AG04449 (cell line): ENCODE results near the gene MS4A1.

ENCODE experiments used
- CTCF ChIA-PET: fragments of 350-600 bp; formaldehyde crosslinking; extraction: SDS; loops from one replicate; lab custom pipeline; 2021; ENCODE audit warnings: antibody characterized with exemption; lab: Yijun Ruan, JAX
- POLR2A ChIA-PET: fragments of 400-600, 350-600 bp; formaldehyde crosslinking; extraction: SDS; loops from one replicate; lab custom pipeline; 2020; ENCODE audit warnings: antibody characterized with exemption, inconsistent platforms; lab: Yijun Ruan, JAX
- DNase-seq: peaks from one replicate; pipeline ENCODE4 v3.0.0-alpha.2; 2010; ENCODE audit warnings: low read depth, low spot score
- H3K4me3 ChIP-seq: 2 replicates; pipeline ENCODE4 v1.5.1; 2011; ENCODE audit warnings: low read depth, mild to moderate bottlenecking, control low read depth, low read length
- TF ChIP-seq, protein P1 (sequence below): IDR thresholded peaks from one replicate; pipeline ENCODE4 v1.5.1; 2011; ENCODE audit warnings: mild to moderate bottlenecking, moderate library complexity, low read length, control low read depth, inconsistent platforms; ENCODE audit not compliant: insufficient read depth; ENCODE audit errors: missing control alignments

Gene MS4A1

DNA sequence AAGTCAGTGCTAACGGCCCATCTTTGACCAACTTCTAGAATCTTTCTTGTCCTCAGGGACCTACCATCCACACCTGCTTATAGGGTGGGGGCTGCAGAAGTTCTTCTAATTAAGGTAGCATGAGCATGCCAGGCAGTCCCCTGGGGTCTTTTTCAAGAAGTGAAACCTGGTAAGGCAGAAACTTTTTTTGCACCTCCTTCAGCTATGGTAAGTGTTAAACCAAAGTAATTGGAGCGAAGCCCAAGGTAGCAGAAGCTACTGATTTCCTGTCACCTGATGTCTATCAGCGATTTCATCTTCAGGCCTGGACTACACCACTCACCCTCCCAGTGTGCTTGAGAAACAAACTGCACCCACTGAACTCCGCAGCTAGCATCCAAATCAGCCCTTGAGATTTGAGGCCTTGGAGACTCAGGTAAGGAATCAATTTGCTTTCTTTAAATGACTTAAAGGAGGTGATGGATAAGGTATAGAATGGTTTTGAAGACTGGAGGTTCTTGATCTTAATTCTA, at the start of gene MS4A1:
Gene MS4A1, plus strand, starts transcription at position 317 of the 512 bp plus-strand sequence. CDS start 6,528 bp downstream, outside the sequence.
- no peak within 1 kb of the TSS for H3K4me3 ChIP-seq
- POLR2A ChIA-PET = no interaction called here
- CTCF ChIA-PET = no interaction called here
- no peak for DNase-seq
- TF ChIP-seq, protein P1, sequence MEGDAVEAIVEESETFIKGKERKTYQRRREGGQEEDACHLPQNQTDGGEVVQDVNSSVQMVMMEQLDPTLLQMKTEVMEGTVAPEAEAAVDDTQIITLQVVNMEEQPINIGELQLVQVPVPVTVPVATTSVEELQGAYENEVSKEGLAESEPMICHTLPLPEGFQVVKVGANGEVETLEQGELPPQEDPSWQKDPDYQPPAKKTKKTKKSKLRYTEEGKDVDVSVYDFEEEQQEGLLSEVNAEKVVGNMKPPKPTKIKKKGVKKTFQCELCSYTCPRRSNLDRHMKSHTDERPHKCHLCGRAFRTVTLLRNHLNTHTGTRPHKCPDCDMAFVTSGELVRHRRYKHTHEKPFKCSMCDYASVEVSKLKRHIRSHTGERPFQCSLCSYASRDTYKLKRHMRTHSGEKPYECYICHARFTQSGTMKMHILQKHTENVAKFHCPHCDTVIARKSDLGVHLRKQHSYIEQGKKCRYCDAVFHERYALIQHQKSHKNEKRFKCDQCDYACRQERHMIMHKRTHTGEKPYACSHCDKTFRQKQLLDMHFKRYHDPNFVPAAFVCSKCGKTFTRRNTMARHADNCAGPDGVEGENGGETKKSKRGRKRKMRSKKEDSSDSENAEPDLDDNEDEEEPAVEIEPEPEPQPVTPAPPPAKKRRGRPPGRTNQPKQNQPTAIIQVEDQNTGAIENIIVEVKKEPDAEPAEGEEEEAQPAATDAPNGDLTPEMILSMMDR = no peak

DNA sequence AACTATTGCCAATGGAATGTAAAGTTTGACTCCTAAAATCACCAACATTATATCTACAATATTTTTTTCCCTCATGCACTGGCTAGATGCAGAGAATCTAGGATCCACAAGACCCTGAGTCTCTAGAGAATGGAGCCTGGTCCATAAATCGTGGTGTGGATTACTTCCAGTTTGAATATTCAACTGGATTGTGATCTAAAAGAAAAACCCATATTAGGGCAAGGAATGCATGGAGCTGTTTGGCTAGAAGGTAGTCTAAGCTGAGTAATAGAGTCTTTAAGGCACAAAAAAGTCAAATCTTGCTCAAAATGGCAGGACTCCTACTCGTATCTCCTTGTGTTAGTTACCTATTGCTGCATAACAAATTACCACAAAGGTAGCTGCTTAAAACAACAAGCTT, 35.6 kb upstream of the MS4A1 start:
- CTCF ChIA-PET = no interaction called here
- TF ChIP-seq, protein P1 = no peak
- no peak overlapping the region for H3K4me3 ChIP-seq
- no peak for DNase-seq
- POLR2A ChIA-PET = no interaction called here

DNA sequence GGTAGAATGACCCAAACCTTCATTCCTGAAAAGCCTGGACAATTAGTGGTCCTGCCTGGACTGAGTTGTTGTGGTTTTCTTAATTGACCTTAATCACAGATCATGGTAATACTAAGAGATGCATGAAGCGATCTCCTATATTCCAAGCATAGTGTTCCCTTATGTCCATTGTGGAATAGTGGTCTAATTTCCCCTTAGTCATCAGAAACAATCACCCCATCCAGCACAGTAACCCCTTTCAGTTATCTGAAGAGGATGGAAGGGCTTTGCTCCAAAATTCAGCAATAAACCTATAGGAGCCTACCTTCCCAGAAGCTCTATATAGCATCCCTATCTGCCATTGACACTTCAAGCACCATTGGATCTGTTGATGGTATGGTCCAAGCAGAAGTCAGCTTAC, 33.0 kb upstream of the MS4A1 start:
- H3K4me3 ChIP-seq = no peak overlapping the region
- POLR2A ChIA-PET = no interaction called here
- CTCF ChIA-PET = no interaction called here
- DNase-seq = no peak
- TF ChIP-seq, protein P1 = no peak

DNA sequence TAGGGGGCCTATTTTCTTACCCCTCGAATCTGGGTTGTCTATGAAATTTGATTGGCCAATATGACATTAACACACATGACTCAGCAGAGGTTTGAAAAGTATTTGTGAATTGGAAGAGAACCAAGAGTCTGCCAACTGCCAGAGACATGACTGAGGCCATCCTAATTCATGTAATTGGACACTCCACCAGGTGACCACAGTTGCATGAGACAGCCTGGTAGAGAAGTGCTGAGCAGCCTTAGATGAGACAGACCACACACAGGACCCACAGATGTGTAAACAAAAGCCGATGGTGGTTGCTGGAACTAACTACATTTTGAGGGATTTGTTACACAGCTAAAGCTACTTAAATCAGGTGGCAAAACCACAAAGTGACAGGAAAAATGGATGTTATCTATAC, 27.1 kb upstream of the MS4A1 start:
- DNase-seq = no peak
- TF ChIP-seq, protein P1 = no peak
- no peak overlapping the region for H3K4me3 ChIP-seq
- ChIA-PET POLR2A (no interaction called here), CTCF (no interaction called here)

DNA sequence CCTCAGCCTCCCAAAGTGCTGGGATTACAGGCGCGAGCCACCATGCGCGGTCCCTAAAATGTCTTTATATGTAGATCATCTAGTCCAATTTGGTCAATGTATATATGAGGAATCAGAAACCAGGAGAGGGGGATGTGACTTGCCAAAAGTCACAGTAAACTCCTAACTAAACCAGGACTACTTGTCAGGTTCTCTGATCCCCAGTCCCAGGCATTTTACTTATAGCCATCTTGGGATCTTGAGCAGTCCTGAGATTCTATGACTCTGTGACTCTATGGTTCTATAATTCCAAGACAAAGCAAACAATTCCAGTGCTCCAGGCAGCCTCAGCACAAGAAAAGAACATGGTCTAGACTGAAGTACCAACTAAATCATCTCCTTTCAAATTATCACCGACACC, 26.4 kb upstream of the MS4A1 start, which contains the start of gene MS4A5:
Gene MS4A5, plus strand, starts transcription at position 301 of the 400 bp plus-strand sequence. CDS start 103 bp downstream, outside the sequence.
- DNase-seq = no peak
- POLR2A ChIA-PET = no interaction called here
- TF ChIP-seq, protein P1 = no peak
- no peak within 1 kb of the TSS for H3K4me3 ChIP-seq
- CTCF ChIA-PET = no interaction called here

DNA sequence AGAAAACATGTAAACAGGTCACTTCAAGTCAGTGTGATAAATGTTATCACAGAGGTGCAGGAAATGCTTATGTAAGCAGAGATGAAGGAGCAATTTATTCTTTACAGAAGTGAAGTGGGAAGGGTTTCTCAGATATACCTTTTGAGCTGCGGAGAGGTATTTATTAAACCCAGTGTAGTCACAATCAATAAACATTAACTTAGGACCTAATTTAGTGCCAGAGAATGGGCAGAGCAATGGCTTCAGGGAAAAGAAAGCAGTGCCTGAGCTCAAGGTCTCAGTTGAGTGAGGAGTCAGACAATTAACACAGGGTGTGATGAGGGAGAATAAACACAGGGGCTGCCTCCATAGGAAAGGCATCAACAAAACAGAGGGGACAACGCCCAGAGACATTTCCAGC, 24.4 kb upstream of the MS4A1 start:
- no peak for DNase-seq
- ChIA-PET POLR2A (no interaction called here), CTCF (no interaction called here)
- no peak overlapping the region for H3K4me3 ChIP-seq
- TF ChIP-seq, protein P1 = no peak
